GM21576 (cell line): Measurements from ENCODE around the gene UBE2I.
"Not testable (repeated sequence)": the region's sequence is repeated elsewhere in the genome, so short reads cannot be mapped to it uniquely, and the experiment has no call there.

Experiments used
- ATAC-seq: cut with Tn5 transposase; IDR thresholded peaks from one replicate; pipeline ENCODE4 v1.9.1; 2021; ENCODE audit warnings: mild to moderate bottlenecking, moderate library complexity; ENCODE audit not compliant: unreplicated experiment

UBE2I gene

DNA sequence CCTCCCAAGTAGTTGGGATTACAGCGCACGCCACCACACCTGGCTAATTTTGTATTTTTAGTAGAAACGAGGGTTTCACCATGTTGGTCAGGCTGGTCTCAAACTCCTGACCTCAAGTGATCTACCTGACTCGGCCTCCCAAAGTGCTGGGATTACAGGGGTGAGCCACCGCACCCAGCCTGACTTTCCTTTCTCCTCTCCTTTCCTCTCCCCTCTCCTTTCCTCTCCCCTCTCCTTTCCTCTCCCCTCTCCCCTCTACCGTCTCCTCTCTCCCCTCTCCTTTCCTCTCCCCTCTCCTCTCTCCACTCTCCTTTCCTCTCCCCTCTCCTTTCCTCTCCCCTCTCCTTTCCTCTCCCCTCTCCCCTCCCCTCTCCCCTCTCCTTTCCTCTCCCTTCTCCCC, 17.2 kb upstream of the UBE2I start:
- not testable (repeated sequence) for ATAC-seq

DNA sequence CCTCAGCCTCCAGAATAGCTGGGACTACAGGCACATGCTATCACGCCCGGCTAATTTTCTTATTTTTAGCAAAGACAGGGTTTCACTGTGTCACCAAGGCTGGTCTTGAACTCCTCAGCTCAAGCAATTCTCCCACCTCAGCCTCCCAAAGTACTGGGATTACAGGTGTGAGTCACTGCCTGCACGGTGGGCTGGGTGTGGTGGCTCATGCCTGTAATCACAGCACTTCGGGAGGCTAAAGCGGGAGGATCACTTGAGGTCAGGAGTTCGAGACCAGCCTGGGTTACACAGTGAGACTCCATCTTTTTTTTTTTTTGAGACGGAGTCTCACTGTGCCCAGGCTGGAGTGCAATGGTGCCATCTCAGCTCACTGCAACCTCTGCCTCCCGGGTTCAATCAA, 16.6 kb upstream of the UBE2I start:
- ATAC-seq, result not testable (repeated sequence)

DNA sequence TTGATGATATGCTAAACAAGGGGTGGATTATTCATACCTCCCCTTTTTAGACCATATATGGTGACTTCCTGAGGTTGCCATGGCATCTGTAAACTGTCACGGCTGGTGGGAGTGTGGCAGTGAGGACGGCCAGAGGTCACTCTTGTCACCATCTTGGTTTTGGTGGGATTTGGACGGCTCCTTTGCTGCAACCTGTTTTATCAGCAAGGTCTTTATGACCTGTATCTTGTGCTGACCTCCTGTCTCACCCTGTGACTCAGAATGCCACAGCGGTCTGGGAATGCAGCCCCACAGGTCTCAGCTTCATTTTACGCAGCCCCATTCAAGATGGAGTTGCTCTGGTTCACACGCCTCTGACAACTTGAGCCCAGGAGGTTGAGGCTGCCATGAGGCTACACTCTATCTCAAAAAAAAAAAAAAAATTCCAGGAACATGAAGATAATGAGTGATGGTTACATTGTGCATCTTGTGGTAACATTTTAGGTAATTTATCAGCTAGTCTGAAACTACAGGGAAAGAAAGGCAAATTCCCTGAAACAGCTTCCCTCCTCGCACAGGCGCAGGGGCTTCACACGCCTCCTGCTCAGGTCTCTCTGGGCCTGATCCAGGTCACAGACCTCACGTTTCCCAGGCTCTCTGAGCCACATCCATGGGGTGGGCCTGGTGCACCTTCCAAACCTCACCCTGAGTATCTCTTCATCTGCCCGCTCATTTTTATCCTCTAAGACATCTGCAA, 15.3 kb upstream of the UBE2I start:
- ATAC-seq, result no peak

DNA sequence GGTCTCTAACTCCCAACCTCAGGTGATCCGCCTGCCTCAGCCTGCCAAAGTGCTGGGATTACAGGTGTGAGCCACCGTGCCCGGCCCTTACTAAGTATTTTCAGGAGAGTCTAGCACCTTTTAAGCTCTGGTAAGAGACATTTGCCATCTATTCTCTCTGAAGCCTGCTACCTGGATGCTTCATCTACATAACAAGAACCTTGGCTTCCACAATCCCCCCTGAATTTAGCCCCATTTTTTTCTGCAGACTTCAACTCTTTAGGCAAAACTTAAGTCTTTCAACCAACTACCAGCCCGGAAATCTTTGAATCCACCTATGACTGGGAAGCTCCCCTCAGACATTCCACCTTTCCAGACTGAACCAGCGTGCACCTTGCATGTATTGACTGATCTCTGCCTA, 14.0 kb upstream of the UBE2I start:
- no peak for ATAC-seq

DNA sequence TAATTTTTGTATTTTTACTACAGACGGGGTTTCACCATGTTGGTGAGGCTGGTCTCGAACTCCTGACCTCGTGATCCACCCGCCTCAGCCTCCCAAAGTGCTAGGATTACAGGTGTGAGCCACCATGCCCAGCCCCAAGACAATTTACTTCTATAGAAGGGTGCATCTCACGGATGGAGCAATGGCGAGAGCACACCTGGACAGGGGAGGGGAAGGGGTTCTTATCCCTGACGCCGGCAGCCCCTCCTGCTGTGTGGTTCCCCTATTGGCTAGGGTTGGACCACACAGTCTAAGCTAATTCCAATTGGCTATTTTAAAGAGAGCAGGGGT, 12.8 kb upstream of the UBE2I start:
- not testable (repeated sequence) for ATAC-seq

DNA sequence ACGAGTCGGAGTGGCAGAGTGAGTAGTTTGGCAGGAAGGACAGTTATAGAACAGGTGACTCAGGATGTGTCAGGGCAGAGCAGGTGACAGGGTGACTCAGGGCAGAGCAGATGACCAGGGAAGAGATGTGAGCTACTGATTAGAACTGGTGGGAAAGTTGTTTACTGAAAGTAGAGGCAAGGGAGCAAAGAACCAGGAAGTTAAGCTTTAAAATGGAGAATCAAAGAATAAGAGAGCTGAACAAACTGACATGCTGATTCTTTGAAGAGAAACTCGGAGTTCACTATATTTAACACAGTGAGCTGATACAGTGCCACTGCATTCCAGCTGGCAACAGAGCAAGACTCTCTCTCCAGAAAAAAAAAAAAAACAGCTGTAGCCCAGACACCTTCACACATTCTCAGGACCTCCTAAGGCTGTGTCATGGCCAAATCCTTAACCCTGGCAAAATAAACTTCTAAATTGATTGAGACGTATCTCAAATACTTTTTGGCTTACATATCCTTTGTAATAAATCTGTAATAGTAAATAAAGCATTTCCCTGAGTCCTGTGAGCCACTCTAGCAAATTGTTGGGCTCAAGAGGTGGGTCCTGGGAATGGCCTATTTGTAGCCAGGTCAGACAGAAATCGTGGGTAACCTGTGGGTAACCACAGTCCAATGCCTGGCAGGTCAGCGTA, 12.3 kb upstream of the UBE2I start:
- ATAC-seq, result no peak

DNA sequence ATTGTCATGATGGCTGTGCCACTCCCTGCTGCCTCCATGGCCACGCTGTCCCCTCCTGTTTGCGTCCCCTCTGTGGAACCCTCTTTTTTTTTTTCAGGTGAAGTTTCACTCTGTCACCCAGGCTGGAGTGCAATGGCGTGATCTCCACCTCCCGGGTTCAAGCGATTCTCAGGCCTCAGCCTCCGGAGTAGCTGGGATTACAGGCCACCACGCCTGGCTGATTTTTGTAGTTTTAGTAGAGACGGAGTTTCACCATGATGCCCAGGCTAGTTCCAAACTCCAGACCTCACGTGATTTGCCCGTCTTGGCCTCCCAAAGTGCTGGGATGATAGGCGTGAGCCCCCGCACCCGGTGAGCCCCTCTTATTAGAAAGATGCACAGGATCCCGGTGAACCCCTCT, 11.0 kb upstream of the UBE2I start:
- ATAC-seq, result no peak

DNA sequence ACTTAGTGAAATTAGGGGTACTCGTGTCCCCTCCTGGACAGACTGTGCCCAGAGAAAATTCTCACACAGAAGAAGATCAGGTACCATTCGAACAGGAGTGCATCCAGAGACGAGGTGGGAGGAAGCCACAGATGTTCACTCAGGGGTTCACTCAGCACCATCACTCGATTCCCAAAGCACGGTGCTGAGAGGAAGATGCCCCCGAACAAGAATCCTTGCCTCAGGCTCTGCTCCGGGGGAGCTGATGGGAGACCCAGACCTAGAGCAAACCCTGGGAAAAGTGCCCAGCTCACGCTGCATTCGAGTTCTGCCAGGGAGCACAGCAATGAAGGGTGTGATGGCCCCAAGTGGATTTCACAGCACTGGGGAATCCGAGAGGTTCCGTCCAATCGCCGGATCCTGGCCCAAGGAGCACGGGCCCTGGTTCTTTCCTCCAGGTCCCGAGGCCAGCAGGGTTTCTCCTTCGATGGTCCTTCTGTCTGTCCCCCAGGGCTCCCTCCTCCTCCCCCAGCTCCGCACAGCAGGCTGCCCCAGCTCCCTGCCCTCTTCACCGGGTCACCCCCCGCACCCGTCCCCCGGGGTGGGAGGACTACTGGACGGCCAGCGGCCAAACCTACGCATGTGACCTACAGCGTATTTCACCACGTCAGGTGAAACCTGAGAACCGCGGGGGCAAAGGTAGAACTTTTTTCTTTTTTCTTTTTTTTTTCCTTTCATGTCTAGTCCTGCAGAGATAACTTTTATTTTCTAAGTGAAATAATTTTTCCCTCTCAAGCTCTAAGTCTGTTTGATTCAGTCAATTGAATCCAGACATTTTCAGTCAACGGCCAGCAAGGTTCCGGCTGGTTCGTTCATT, 10.2 kb upstream of the UBE2I start:
- ATAC-seq, result no peak

DNA sequence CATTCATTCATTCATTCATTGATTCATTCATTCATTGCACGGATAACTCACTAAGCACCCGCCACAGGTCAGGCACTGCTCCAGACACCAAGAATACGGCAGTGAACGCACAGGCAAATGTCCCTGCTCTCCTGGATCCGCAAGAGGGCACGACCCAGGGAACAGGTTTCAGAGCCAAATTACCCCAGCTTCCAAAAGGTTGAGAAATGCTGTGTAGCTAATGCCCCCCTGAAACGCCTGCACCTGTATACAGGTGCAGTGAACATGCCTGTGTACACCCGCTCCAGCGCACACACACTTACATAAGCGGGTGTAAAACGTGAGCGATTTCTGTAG, 9.6 kb upstream of the UBE2I start:
- ATAC-seq, result no peak

DNA sequence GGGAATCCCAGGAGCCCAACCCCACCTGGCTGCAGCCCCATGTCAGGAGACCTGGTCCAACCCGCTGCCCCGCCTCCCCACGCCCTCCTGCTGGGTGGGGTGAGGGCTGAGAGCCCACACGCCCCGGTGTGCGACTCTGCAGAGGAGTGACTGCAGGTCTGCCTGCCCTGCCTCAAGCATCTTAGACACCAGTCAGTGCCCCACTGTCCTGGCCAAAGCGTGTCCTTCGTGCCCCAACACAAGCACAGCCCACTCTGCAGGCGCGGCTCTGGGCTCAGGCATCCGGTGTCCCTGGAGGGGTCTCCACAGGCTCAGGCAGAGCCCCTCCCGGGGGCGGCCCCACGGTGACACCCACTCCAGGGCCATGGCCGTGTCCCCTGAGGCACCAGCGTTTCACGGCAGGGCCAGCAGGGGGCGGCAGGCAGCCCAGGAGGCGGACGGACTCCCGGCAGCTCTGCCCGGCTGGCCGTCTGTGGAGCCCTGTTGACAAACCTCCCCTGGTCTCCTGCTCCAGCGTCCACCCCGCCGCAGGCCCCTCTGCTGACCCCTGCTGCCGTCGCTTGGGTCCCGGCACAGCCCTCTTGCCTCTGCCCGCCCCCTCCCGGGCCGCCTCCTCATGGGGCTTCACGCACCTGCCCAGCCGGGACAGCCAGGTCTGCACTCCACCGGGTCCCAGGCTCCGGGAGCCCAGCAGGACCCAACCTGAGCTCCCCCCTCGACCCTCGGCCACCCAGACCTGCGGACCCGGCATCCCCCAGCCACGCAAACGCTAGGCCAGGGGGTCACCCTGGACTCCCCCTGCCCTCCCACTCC, 8.6 kb upstream of the UBE2I start:
- no peak for ATAC-seq

DNA sequence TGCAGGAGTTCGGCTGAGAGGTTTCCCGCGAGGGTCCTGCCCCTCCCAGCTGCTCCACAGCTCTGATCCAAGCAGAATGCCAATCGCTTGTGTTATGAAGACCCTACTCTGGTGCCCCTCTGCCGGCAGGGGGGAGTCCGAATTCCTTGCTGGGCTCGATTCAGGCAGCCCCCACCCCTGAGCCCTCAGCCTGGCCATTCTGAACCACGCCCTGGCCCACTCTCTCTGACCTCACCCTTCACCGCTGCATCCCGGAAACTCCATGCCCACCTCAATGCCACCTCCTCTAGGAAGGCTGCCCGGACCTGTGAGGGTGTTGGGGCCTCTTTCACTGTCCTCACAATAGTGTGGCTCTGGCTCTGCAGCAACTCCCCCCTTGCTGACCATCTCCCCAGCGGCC, 7.9 kb upstream of the UBE2I start:
- no peak for ATAC-seq

DNA sequence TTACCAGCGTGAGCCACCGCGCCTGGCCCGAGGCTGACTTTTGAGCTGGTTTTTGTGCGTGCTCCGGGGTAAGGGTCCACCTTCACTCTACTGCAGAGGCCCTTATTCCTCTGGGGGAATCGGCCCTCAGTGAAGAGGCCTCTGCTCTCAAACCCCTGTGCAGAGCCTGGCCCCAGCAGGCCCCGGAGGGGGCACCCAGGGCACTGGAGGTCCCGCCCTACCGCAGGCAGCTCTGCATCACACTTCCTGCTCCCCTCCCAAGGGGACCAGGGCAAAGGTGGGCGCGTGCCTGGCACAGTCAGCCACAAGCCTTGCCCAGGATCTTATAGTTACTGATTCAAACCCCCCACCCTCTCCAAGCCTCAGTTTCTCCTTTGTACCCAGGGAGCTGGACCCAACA, 3.6 kb upstream of the UBE2I start:
- no peak for ATAC-seq

DNA sequence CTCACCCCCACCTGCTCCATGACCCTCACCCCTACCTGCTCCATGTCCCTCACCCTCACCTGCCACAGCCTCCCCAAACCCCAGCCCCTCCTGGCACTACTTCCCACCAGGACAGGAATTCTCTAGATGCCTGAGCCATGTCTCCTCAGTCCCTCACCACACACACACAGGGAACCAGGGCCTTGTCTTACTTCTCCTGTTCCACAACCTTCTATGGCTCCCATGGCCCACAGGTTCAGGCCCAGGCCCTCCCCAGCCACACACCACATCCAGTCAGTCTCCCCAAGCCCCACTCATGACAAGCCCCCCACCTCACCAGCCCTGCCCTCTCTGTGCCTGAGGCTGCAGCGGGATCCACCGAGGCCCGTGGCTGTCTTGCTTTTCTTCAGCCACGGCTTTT, 3.1 kb upstream of the UBE2I start:
- ATAC-seq, result no peak

DNA sequence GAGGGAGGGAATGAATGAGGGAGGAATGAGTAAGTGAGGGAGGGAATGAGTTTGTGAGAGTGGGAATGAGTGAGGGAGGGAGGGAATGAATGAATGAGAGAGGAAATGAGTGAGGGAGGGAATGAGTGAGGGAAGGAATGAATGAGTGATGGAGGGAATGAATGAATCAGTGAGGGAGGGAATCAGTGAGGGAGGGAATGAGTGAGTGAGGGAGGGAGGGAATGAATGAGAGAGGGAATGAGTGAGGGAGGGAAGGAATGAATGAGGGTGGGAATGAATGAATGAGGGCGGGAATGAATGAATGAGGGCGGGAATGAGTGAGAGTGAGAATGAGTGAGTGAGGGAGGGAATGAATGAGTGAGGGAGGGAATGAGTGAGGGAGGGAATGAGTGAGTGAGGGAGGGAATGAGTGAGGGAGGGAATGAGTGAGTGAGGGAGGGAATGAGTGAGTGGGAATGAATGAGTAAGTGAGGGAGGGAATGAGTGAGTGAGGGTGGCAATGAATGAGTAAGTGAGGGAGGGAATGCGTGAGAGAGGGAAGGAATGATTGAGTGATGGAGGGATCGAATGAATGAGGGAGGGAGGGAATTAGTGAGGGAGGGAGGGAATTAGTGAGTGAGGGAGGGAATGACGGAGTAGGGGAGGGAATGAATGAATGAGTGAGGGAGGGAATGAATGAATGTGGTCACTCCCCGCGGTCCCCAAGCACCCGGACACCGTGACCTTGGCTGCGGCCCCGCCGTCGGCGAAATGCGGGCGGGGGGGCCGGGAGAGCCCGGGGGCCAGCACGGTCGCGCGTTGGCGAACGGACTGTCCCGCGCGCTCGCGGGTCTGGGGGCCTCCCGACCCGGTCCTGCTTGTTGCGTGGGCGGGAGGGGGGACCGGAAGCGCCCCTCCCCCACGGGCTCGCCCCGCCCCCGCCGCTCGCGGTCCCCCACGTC, 1.1 kb upstream of the UBE2I start:
- ATAC-seq, result peak; percentile 13

DNA sequence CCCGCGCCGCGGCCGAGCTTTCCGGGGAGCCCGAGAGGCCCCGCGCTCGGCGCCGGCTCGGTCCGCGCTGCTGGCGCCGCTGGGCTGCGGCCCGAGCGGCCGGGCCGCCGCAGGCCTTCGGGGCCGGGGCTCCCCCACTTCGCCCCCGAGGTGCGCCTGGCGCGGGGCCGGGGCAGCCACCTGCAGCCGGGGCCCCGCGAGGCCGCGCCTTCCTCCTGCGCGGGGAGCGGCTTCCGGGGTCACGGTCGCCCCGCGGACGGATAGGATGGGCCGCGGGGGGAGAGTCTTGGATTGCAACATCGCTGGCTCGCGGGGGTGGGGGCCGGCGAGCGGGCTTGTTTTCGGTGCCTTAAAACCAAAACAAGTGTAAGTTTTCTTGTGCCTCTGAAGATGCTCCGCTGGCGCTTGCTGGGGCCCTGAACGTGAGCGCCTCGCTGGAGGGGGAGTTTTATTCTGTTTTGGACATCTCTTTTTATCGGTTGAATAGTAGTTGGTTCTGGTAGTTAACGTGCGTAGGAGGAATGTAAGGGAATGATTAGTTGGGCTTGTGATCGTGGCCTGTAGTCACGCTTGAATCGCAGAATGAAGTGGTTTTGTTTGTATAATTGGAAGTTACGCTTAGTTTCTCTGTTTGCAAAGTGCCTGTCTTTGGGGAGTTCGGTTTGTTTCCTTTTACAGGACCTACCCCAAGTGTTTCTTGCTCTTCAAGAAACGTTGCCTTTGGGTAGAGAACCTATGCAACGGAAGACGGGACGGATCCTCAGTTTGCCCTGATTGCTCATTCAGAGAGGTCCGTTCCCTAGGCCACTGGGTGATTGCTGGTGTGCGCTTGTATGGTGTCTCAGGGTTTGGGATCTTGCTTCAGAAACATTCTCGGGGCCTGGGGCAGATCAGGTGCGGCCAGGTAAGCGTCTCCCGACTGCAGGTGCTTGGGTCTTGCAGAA, 724 bp downstream of the UBE2I start:
- ATAC-seq, result no peak

DNA sequence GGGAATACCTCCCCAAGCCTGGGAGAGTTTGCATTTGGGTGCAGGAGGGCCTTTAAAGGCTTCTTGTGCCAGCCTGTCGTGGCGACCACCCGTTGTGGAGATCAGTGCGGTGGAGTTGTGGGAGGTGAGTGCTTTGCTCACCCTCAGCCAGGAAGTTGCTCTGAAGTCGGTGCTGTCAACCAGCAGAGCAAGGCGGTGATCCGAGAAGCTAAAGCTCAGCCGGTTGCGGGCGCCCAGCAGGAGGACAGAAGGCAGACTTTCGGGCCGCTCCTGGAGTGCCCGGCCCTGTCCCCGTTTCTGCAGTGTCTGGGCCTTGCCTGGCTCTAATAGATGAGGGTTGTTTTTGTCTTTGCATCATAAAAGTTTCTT, 1.4 kb downstream of the UBE2I start:
- ATAC-seq, result no peak

DNA sequence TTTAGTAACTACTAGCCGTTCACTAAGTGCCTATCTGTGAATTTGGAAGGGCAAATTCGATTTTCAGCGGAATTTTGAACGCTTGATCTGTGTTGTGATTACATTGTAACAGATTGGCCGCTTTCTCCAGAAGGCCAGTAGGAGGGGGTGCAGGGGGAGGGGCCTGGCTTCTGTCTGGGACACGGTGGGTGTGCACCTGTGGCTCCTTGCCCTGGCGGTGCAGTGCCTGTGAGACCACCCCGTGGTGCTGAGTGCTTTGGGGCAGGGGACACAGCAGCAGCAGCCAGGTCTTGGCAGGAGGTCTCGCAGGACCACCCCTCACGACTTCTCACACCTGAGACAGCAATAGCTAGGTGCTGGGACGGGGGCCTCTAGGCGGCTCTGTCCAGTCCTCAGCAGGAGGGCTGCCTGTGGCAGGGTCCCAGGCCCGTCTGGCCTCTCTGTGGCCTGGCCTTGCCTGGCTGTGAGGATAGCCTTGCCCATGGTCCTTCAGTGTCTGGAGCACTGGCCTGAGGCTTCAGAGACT, 1.8 kb downstream of the UBE2I start:
- no peak for ATAC-seq

DNA sequence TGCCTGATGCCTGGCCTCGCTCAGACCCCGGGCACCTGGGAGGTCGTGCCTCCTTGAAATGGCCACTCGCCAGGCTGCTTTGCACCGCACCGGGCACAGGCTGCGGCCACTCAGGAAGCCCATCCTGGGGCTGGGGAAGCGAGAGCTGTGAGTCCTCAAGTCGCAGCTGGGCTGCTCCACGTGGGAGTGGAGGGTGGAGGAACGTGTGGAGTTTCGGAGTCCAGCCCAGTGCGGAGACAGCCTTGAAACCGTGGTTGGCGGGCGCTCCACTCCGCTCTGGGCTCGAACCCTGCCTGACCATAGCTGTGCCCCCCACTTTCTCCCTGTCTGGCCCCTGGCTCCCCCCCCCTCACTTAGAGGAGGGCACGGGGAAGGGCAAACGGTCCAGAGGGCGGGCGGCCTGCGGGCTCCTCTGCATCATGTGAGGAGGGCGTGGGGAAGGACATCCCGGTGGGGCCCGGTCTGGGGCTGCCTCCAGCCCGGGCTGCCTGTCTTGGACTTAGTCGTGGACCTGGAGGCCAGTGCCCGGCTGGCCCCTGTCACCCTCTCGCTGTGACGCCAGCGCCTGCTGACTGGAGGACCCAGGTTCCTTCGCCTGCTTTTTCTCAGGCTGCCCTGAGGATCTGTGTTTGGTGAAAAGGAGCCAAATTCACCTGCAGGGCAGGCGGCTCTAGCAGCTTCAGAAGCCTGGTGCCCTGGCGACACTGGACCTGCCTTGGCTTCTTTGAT, 2.5 kb downstream of the UBE2I start:
- ATAC-seq, result no peak
